Psoas muscle (tissue), 8 donors: ENCODE data around the gene GPS1. TPM values are rescaled to one million over a fixed set of nuclear protein-coding genes. Genes with fewer than 3 reads are reported as not detected.

Experiments
- ATAC-seq, 4 donors: fragments of 200-7000 bp; cut with Tn5 transposase; one replicate each; pipeline ENCODE4 v1.9.1; 2020; ENCODE audit warnings: moderate library complexity in 3 of 4, mild to moderate bottlenecking in 2 of 4
- DNase-seq, 2 donors: peaks; one replicate each; pipeline ENCODE4 v3.0.0-alpha.2; 2020
- H3K27ac ChIP-seq: fragments of 200-600 bp; one replicate; pipeline ENCODE4 v1.8.0; 2022
- H3K27me3 ChIP-seq, 3 donors: fragments of 200-600 bp in 1 of 3; one replicate each; pipeline versions ENCODE4 v1.6.1 to v1.8.0; 2013 to 2022; ENCODE audit warnings: low read length in 2 of 3, mild to moderate bottlenecking in 2 of 3, moderate library complexity in 1 of 3; ENCODE audit not compliant: insufficient read depth in 3 of 3
- H3K36me3 ChIP-seq, 2 donors: fragments of 200-600 bp in 1 of 2; one replicate each; pipeline versions ENCODE4 v1.6.1 to v1.8.0; 2013 to 2022; ENCODE audit warnings: low read depth in 1 of 2, mild to moderate bottlenecking in 1 of 2, moderate library complexity in 1 of 2; ENCODE audit not compliant: insufficient read depth in 1 of 2
- H3K4me1 ChIP-seq: fragments of 200-600 bp; one replicate; pipeline ENCODE4 v1.8.0; 2022
- H3K4me3 ChIP-seq: fragments of 200-600 bp; one replicate; pipeline ENCODE4 v1.8.0; 2022; ENCODE audit warnings: mild to moderate bottlenecking
- H3K9me3 ChIP-seq: fragments of 200-600 bp; one replicate; pipeline ENCODE4 v1.8.0; 2022
- WGBS, 3 donors: extraction: QIAGEN DNeasy Blood & Tissue Kit; methylation state at CpG; one replicate each; pipeline versions ENCODE4 v1.1.6 to v1.1.7; 2013; 5-methylcytosine and 5-hydroxymethylcytosine counted together
- intact Hi-C, 2 donors: fragments of 100-400 bp; cut with DNase I; formaldehyde crosslinking; loops; one replicate each; pipeline versions ENCODE4 v1.11.0 to v1.14.2; 2022
- polyA plus RNA-seq, 3 donors: library from polyadenylated mRNA; stranded (reverse); fragments of 200-250 nt; gene quantifications; one replicate each; pipeline ENCODE4 v1.2.3, GENCODE V29; 2013
- total RNA-seq, 4 donors: library from RNA; stranded (reverse); fragmentation: NEBNext Ultra II Directional in 2 of 4; extraction: Animal tissue kit (Norgen Biotek cat#: 25700) in 2 of 4; gene quantifications; one replicate each; pipeline versions ENCODE4 v1.2.1 to v1.2.4, GENCODE V29; 2021 to 2023
- TF ChIP-seq, protein P1 (sequence below): fragments of 200-600 bp; IDR thresholded peaks from one replicate; pipeline ENCODE4 v1.8.0; 2022; ENCODE audit warnings: antibody characterized with exemption
- donor health status: healthy with polysubstance abuse.
- donor health status: DM: no; HTN: no; CAD: no; lungs with moderate emphysema.
- donor health status: Bipolar disorder and iron deficiency.
- donor health status: healthy.
- donor health status: DM: yes; HTN: yes; CAD: no.
- donor health status: DM: no; HTN: no; CAD: no.
- donor health status: DM: no; HTN: no; CAD: no.
- donor health status: DM: yes; HTN: yes; CAD: no.

Gene GPS1
- total and polyA plus RNA-seq, 7 donors, result 87.1 to 114 (median 104) TPM

DNA sequence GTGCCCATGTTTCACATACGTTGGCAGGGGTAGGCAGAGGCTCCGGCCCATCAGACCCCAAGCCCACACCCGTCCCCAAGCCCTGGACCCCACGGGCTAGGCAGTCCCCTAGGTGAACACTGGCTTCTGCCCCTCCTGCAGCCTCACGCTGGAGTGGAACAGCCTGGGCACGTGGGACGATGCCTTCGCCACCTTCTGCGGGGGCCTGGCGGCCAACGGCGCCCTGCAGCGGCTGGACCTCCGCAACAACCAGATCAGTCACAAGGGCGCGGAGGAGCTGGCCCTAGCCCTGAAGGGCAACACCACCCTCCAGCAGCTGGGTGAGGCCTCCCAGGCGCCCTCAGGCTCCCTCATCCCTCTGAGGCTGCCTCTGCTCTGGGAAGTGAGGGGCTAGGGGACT, 26.8 kb upstream of the GPS1 start:
- no peaks in the 10 kb centered on the region for H3K27me3 ChIP-seq
- H3K9me3 ChIP-seq, result no peaks in the 10 kb centered on the region
- no peaks in the 10 kb centered on the region for H3K36me3 ChIP-seq
- peaks cover 26% of the 10 kb centered on the region for H3K4me1 ChIP-seq
- intact Hi-C loops, result loop anchor here in 1 of 2 donors (5.0 kb wide), 1 partner anchor 307 kb away; the partner anchor contains the start of gene SECTM1
- ATAC-seq (no peak), DNase-seq (no peak)
- 95 to 97% (median 95%) methylated on average over 17 of the region's 17 CpGs for WGBS, 3 donors
- no peak overlapping the region for H3K4me3 ChIP-seq
- H3K27ac ChIP-seq, result no peak overlapping the region
- TF ChIP-seq, protein P1, sequence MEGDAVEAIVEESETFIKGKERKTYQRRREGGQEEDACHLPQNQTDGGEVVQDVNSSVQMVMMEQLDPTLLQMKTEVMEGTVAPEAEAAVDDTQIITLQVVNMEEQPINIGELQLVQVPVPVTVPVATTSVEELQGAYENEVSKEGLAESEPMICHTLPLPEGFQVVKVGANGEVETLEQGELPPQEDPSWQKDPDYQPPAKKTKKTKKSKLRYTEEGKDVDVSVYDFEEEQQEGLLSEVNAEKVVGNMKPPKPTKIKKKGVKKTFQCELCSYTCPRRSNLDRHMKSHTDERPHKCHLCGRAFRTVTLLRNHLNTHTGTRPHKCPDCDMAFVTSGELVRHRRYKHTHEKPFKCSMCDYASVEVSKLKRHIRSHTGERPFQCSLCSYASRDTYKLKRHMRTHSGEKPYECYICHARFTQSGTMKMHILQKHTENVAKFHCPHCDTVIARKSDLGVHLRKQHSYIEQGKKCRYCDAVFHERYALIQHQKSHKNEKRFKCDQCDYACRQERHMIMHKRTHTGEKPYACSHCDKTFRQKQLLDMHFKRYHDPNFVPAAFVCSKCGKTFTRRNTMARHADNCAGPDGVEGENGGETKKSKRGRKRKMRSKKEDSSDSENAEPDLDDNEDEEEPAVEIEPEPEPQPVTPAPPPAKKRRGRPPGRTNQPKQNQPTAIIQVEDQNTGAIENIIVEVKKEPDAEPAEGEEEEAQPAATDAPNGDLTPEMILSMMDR, result no peak

DNA sequence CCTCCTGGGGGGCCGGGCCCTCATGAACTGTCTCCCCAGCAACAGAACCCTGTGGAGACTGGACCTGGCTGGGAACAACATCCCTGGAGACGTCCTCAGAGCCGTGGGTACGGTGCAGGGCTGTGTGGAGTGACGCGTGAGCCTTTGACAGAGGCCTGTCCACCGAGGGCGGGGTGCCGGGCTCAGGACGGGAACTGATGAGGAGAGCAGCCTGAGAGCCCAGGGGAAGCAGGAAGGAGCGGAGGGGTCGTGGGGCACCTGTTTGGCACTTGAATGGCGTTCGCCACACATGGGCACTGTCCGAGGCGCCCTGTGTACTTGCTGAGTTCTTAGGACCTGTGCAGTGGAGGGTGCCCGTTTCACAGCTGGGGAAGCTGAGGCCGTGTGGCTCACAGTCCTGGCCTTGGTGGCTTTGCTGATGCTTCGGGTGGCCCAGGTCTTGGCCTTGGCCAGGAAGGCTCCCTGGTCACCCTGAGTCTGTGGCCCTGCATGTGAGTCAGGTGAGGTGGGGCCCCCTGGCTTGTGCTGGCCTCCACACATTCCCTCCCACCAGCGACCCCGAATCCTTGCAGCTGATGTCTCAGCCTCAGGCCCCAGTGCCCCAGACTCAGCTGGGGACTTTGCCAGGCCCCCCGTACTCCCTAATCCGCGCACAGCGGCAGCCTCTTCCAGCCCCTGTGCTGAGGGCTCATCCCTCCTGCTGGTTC, 26.1 kb upstream of the GPS1 start:
- intact Hi-C loops, result loop anchor here in 1 of 2 donors (5.0 kb wide), 1 partner anchor 307 kb away; the partner anchor contains the start of gene SECTM1
- 93 to 96% (median 94%) methylated on average over 25 of the region's 25 CpGs for WGBS, 3 donors

DNA sequence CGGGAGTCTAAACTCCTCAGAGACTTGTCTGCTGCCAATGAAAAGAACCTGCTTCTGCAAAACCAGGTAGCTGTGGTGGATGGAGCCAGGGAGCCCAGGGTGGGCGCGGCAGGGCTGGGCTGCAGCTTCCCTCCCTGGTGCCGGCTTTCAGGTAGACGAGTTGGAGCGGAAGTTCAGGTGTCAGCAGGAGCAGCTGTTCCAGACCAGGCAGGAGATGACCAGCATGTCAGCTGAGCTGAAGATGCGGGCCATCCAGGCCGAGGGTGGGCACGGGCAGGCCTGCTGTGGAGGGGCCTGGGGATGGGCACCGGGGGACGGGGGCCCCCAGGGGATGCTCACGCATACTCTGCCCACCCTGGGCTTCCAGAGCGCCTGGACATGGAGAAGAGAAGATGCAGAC, 23.5 kb upstream of the GPS1 start:
- TF ChIP-seq, protein P1, result no peak
- Histone ChIP-seq H3K27ac (no peak overlapping the region), H3K4me1 (peaks cover 24% of the 10 kb centered on the region), H3K9me3 (no peaks in the 10 kb centered on the region), H3K36me3 (no peaks in the 10 kb centered on the region), H3K4me3 (no peak overlapping the region), H3K27me3 (peaks cover 0 to 17% (median 0%) of the 10 kb centered on the region in 3 donors)
- intact Hi-C loops, result loop anchor here in 1 of 2 donors (5.0 kb wide), 1 partner anchor 304 kb away; the partner anchor contains the start of gene SECTM1
- no peak for DNase-seq
- WGBS, 3 donors, result 96 to 97% (median 96%) methylated on average over 12 to 13 of the region's 13 CpGs
- no peak for ATAC-seq

More for the DNA sequence above, 26.1 kb upstream of the GPS1 start:
- DNase-seq (no peak), ATAC-seq (no peak)
- Histone ChIP-seq H3K27ac (no peak overlapping the region), H3K9me3 (no peaks in the 10 kb centered on the region), H3K27me3 (no peaks in the 10 kb centered on the region), H3K36me3 (no peaks in the 10 kb centered on the region), H3K4me3 (no peak overlapping the region), H3K4me1 (peaks cover 29% of the 10 kb centered on the region)
- TF ChIP-seq, protein P1, result no peak

DNA sequence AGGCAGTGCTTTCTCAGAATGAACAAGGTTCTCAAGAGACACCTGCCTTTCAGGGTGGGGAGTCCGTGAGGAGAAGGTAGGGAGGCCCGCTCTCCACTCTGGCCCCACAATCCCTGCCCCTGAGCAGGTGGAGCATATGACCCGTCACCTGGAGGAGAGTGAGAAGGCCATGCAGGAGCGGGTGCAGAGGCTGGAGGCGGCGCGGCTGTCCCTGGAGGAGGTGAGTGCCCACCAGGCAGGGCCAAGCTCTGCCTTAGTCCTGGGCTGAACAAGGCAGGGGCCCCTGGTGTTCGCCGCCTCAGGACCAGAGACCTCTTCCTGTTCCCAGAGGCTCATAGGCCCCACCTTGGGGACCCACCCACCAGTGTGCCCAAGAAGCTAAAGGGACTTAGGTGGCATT, 22.7 kb upstream of the GPS1 start:
- no peaks in the 10 kb centered on the region for H3K9me3 ChIP-seq
- no peak overlapping the region for H3K27ac ChIP-seq
- DNase-seq (no peak), ATAC-seq (no peak)
- intact Hi-C loops, result loop anchor here in 1 of 2 donors (5.0 kb wide), 1 partner anchor 303 kb away; the partner anchor contains the start of gene SECTM1
- no peaks in the 10 kb centered on the region for H3K36me3 ChIP-seq
- peaks cover 0 to 17% (median 0%) of the 10 kb centered on the region in 3 donors for H3K27me3 ChIP-seq
- 97 to 98% (median 97%) methylated on average over 8 to 9 of the region's 9 CpGs for WGBS, 3 donors
- no peak overlapping the region for H3K4me3 ChIP-seq
- TF ChIP-seq, protein P1, result no peak
- H3K4me1 ChIP-seq, result peaks cover 18% of the 10 kb centered on the region
